Non-pigmented ciliary epithelial cell (primary cell): ENCODE measurements around the gene CSMD2.
"Not testable (repeated sequence)": the region's sequence is repeated elsewhere in the genome, so short reads cannot be mapped to it uniquely, and the experiment has no call there.

ENCODE experiments used
- DNase-seq: peaks from one replicate; pipeline ENCODE4 v3.0.0-alpha.2; 2010; ENCODE audit warnings: low read depth

CSMD2 gene

GRCh38 chr1:34108269-34108668, 56.8 kb downstream of the CSMD2 start:
- no peak for DNase-seq

- DNase-seq: peak; percentile 11
Observed at GRCh38 chr1:34101151-34101550, 63.9 kb downstream of the CSMD2 start.

- DNase-seq: no peak
Observed at GRCh38 chr1:34100332-34100731, 64.7 kb downstream of the CSMD2 start.

- DNase-seq: not testable (repeated sequence)
Observed at GRCh38 chr1:34092399-34092798, 72.6 kb downstream of the CSMD2 start.

- no peak for DNase-seq
Observed at GRCh38 chr1:34089731-34090130, 75.3 kb downstream of the CSMD2 start.

- DNase-seq: no peak
Observed at GRCh38 chr1:34087986-34088385, 77.0 kb downstream of the CSMD2 start.

- DNase-seq: no peak
Observed at GRCh38 chr1:34086561-34086960, 78.5 kb downstream of the CSMD2 start.

- DNase-seq: no peak
Observed at GRCh38 chr1:34083974-34084373, 81.1 kb downstream of the CSMD2 start.

GRCh38 chr1:34082085-34082670, 82.9 kb downstream of the CSMD2 start:
- not testable (repeated sequence) for DNase-seq

- no peak for DNase-seq
Observed at GRCh38 chr1:34078383-34078782, 86.6 kb downstream of the CSMD2 start.

GRCh38 chr1:34075576-34075975, 89.5 kb downstream of the CSMD2 start:
- DNase-seq: no peak

- no peak for DNase-seq
Observed at GRCh38 chr1:34073028-34073695, 91.9 kb downstream of the CSMD2 start.

GRCh38 chr1:34070201-34070836, 94.7 kb downstream of the CSMD2 start:
- DNase-seq: no peak

GRCh38 chr1:34066981-34067603, 97.9 kb downstream of the CSMD2 start:
- no peak for DNase-seq

GRCh38 chr1:34066166-34066565, 98.9 kb downstream of the CSMD2 start:
- DNase-seq: no peak

GRCh38 chr1:34065498-34065897, 99.5 kb downstream of the CSMD2 start:
- no peak for DNase-seq

- no peak for DNase-seq
Observed at GRCh38 chr1:34060901-34061415, 104.1 kb downstream of the CSMD2 start.

- no peak for DNase-seq
Observed at GRCh38 chr1:34060187-34060730, 104.8 kb downstream of the CSMD2 start.

GRCh38 chr1:34057347-34058130, 107.5 kb downstream of the CSMD2 start:
- no peak for DNase-seq

GRCh38 chr1:34055818-34056217, 109.2 kb downstream of the CSMD2 start:
- DNase-seq: no peak

- no peak for DNase-seq
Observed at GRCh38 chr1:34054920-34055319, 110.1 kb downstream of the CSMD2 start.

- DNase-seq: no peak
Observed at GRCh38 chr1:34053660-34054059, 111.4 kb downstream of the CSMD2 start.
